Measurements from ENCODE around the gene HTR2C. TPM values are rescaled to one million over a fixed set of nuclear protein-coding genes. Genes with fewer than 3 reads are reported as not detected.

The HTR2C gene
- total and polyA plus RNA-seq, 7 donors, result not detected

Small RNA genes within 50 kb of the gene (small RNA-seq; reads per million reads assigned to genes)
- gene AL355812.1, result 0 reads per million in 3 donors
- 0 reads per million in 3 donors for gene MIR1264
- gene MIR1298, result 0 to 0.06 (median 0) reads per million in 3 donors
- gene MIR1911, result 0 reads per million in 3 donors
- 0 reads per million in 3 donors for gene MIR1912
- 0 reads per million in 3 donors for gene MIR448
- gene MIR764, result 0 reads per million in 3 donors
- gene SNORA35, result 0 reads per million in 3 donors

Data from sigmoid colon (tissue), 7 donors.